CD14-positive monocyte (primary cell): ENCODE data around the gene CGB7. TPM values are rescaled to one million over a fixed set of nuclear protein-coding genes. Genes with fewer than 3 reads are reported as not detected.

Experiments
- DNase-seq, 3 donors: peaks; one replicate each; pipeline ENCODE4 v3.0.0-alpha.2; 2011 to 2022
- H2AFZ ChIP-seq: 2 replicates; pipeline ENCODE4 v1.6.0; 2012; ENCODE audit warnings: mild to moderate bottlenecking, low read depth, low read length, inconsistent platforms; ENCODE audit not compliant: insufficient read depth, poor library complexity, severe bottlenecking
- H3K27ac ChIP-seq, 2 donors: 1 replicate in 1 of 2; 2 replicates in 1 of 2; pipeline ENCODE4 v1.5.1; 2012 to 2013; ENCODE audit warnings: low read length in 2 of 2, control low read depth in 1 of 2, inconsistent platforms in 1 of 2, low read depth in 1 of 2, mild to moderate bottlenecking in 1 of 2
- H3K27me3 ChIP-seq, 2 donors: one replicate each; pipeline versions ENCODE4 v1.6.0 to v1.6.1; 2011 to 2013; ENCODE audit warnings: low read length in 2 of 2; ENCODE audit not compliant: control insufficient read depth in 2 of 2, insufficient read depth in 2 of 2
- H3K36me3 ChIP-seq, 2 donors: replicated peaks in 1 of 2; 1 replicate in 1 of 2; 2 replicates in 1 of 2; pipeline versions ENCODE4 v1.5.1 to v1.6.1; 2012 to 2013; ENCODE audit warnings: low read length in 2 of 2, control low read depth in 1 of 2, inconsistent platforms in 1 of 2, mild to moderate bottlenecking in 1 of 2; ENCODE audit not compliant: insufficient read depth in 2 of 2, control insufficient read depth in 1 of 2
- H3K4me1 ChIP-seq, 2 donors: 1 replicate in 1 of 2; 2 replicates in 1 of 2; pipeline versions ENCODE4 v1.5.1 to v1.6.1; 2012 to 2013; ENCODE audit warnings: low read length in 2 of 2, control low read depth in 1 of 2, inconsistent platforms in 1 of 2, mild to moderate bottlenecking in 1 of 2, moderate library complexity in 1 of 2; ENCODE audit not compliant: insufficient read depth in 2 of 2, control insufficient read depth in 1 of 2
- H3K4me2 ChIP-seq: replicated peaks from 2 replicates; pipeline ENCODE3; 2012; ENCODE audit warnings: low read length, moderate library complexity, mild to moderate bottlenecking; ENCODE audit not compliant: poor library complexity, severe bottlenecking; ENCODE audit errors: extremely low read depth
- H3K4me3 ChIP-seq, 3 experiments: fragments of 200-600 bp in 1 of 3; sonication (generic) in 1 of 3; replicated peaks in 1 of 3; 1 replicate in 2 of 3; 2 replicates in 1 of 3; pipeline ENCODE4 v1.5.1; 2011 to 2013; ENCODE audit warnings: low read length in 3 of 3, mild to moderate bottlenecking in 3 of 3, control low read depth in 2 of 3, low read depth in 2 of 3, inconsistent platforms in 1 of 3, moderate library complexity in 1 of 3
- H3K79me2 ChIP-seq: 2 replicates; pipeline ENCODE4 v1.6.0; 2012; ENCODE audit warnings: mild to moderate bottlenecking, control low read depth, inconsistent platforms, low read length, moderate library complexity; ENCODE audit not compliant: insufficient read depth
- H3K9ac ChIP-seq: 2 replicates; pipeline ENCODE4 v1.6.0; 2017; ENCODE audit warnings: low read length, mild to moderate bottlenecking; ENCODE audit not compliant: insufficient read depth, poor library complexity, severe bottlenecking
- H3K9me3 ChIP-seq, 2 donors: replicated peaks in 1 of 2; 1 replicate in 1 of 2; 2 replicates in 1 of 2; pipeline versions ENCODE4 v1.5.1 to v1.6.1; 2012 to 2013; ENCODE audit warnings: low read length in 2 of 2, control low read depth in 1 of 2; ENCODE audit not compliant: control insufficient read depth in 1 of 2, insufficient read depth in 1 of 2
- H4K20me1 ChIP-seq: 2 replicates; pipeline ENCODE4 v1.6.0; 2012; ENCODE audit warnings: mild to moderate bottlenecking, low read length, control low read depth, moderate library complexity; ENCODE audit not compliant: insufficient read depth
- H3K27ac Mint-ChIP-seq, 7 donors: one replicate each; pipeline ENCODE4 v1.8.0; 2020; ENCODE audit warnings: mild to moderate bottlenecking in 7 of 7, mixed read lengths in 7 of 7, moderate library complexity in 6 of 7, inconsistent platforms in 2 of 7
- H3K27me3 Mint-ChIP-seq, 3 donors: one replicate each; pipeline ENCODE4 v1.8.0; 2021 to 2022; ENCODE audit warnings: low read depth in 3 of 3, mild to moderate bottlenecking in 3 of 3, mixed read lengths in 3 of 3, moderate library complexity in 3 of 3, inconsistent platforms in 1 of 3
- H3K36me3 Mint-ChIP-seq, 2 donors: one replicate each; pipeline ENCODE4 v1.8.0; 2020; ENCODE audit warnings: mixed read lengths in 2 of 2, inconsistent platforms in 1 of 2, mild to moderate bottlenecking in 1 of 2
- H3K4me1 Mint-ChIP-seq: one replicate; pipeline ENCODE4 v1.8.0; 2020; ENCODE audit warnings: mild to moderate bottlenecking, mixed read lengths
- H3K4me3 Mint-ChIP-seq, 2 donors: one replicate each; pipeline ENCODE4 v1.8.0; 2020; ENCODE audit warnings: mild to moderate bottlenecking in 2 of 2, mixed read lengths in 2 of 2, moderate library complexity in 1 of 2
- H3K9me3 Mint-ChIP-seq, 7 donors: one replicate each; pipeline ENCODE4 v1.8.0; 2020 to 2022; ENCODE audit warnings: mixed read lengths in 7 of 7, mild to moderate bottlenecking in 6 of 7, moderate library complexity in 6 of 7, inconsistent platforms in 2 of 7
- WGBS: methylation state at CpG from one replicate; pipeline ENCODE4 v1.1.5; 2013; ENCODE audit warnings: missing lambda C conversion rate; ENCODE audit not compliant: insufficient coverage; 5-methylcytosine and 5-hydroxymethylcytosine counted together
- intact Hi-C, 2 donors: fragments of 100-400 bp; cut with micrococcal nuclease; formaldehyde crosslinking; loops; one replicate each; pipeline versions ENCODE4 v1.15.0 to v1.15.1; 2023
- polyA plus RNA-seq, 3 donors: library from polyadenylated mRNA; depleted of rRNA in 1 of 3; unstranded in 2 of 3; stranded (reverse) in 1 of 3; fragments of 300-500 nt in 2 of 3; fragments of >200 nt in 1 of 3; fragmentation: Illumina TruSeq in 2 of 3; gene quantifications; 1 replicate in 2 of 3; 2 replicates in 1 of 3; pipeline ENCODE4 v1.2.3, GENCODE V29; 2012 to 2021
- TF ChIP-seq, protein P1 (sequence below): fragments of 200-600 bp; IDR thresholded peaks from one replicate; pipeline ENCODE4 v1.8.0; 2022; ENCODE audit warnings: antibody characterized with exemption, mild to moderate bottlenecking

Gene CGB7
- polyA plus RNA-seq, 3 donors, result not detected

DNA sequence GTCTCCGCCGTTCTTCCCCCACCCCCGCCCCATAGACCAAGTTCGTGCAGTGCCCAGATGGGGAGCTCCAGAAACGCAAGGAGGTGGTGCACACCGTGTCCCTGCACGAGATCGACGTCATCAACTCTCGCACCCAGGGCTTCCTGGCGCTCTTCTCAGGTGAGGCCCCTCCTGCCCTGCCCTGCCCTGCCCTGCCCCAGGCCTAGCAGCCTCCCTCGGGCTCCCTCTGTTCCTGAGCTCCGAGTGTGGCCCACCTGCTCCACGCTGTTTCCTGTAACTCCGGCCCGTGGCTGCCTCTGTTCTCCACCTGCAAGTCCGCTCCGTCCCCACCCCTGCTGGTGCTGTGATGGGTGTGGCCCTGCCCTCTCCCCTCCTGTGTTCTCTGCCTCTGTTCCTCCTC lies 47.1 kb downstream of the CGB7 start:
- H3K36me3 Mint-ChIP-seq, result peaks cover 55 to 89% of the 10 kb centered on the region in 2 donors
- 86% methylated on average over 17 of the region's 18 CpGs for WGBS
- peaks cover 0 to 2% (median 0%) of the 10 kb centered on the region in 3 donors for H3K27me3 Mint-ChIP-seq
- Histone ChIP-seq H3K9me3 (no peaks in the 10 kb centered on the region), H3K79me2 (no peaks in the 10 kb centered on the region), H2AFZ (no peak overlapping the region), H3K36me3 (peaks cover 62 to 76% of the 10 kb centered on the region in 2 donors), H3K9ac (no peak overlapping the region), H4K20me1 (no peaks in the 10 kb centered on the region), H3K27ac (no peak overlapping the region), H3K4me3 (no peak overlapping the region), H3K27me3 (no peaks in the 10 kb centered on the region), H3K4me1 (no peaks in the 10 kb centered on the region), H3K4me2 (no peak overlapping the region)
- H3K9me3 Mint-ChIP-seq, result no peaks in the 10 kb centered on the region
- TF ChIP-seq, protein P1, sequence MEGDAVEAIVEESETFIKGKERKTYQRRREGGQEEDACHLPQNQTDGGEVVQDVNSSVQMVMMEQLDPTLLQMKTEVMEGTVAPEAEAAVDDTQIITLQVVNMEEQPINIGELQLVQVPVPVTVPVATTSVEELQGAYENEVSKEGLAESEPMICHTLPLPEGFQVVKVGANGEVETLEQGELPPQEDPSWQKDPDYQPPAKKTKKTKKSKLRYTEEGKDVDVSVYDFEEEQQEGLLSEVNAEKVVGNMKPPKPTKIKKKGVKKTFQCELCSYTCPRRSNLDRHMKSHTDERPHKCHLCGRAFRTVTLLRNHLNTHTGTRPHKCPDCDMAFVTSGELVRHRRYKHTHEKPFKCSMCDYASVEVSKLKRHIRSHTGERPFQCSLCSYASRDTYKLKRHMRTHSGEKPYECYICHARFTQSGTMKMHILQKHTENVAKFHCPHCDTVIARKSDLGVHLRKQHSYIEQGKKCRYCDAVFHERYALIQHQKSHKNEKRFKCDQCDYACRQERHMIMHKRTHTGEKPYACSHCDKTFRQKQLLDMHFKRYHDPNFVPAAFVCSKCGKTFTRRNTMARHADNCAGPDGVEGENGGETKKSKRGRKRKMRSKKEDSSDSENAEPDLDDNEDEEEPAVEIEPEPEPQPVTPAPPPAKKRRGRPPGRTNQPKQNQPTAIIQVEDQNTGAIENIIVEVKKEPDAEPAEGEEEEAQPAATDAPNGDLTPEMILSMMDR, result no peak
- H3K27ac Mint-ChIP-seq, result peak overlapping the region in 2 of 7 donors; percentile 12 to 50
- no peak for DNase-seq
- no peaks in the 10 kb centered on the region for H3K4me1 Mint-ChIP-seq
- intact Hi-C loops, result no loop called here
- H3K4me3 Mint-ChIP-seq, result no peak overlapping the region

DNA sequence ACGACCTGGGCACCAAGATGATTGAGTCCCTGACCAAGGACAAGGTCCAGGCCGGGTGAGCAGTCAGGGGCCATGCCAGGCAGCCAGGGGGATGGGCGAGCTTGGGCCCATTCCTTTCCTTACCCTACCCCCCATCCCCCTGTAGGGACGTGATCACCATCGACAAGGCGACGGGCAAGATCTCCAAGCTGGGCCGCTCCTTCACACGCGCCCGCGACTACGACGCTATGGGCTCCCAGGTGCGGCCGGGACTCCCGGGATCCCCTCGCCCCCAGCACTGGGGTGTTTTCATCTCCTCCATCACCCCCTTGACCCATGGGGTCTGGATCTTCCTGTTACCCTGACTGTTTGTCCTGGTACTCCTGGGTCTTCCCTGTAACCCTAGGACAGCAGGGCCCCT lies 47.7 kb downstream of the CGB7 start:
- H3K79me2 ChIP-seq, result no peaks in the 10 kb centered on the region
- no peak overlapping the region for H2AFZ ChIP-seq
- no peaks in the 10 kb centered on the region for H3K4me1 Mint-ChIP-seq
- H3K9me3 ChIP-seq, result no peaks in the 10 kb centered on the region
- H3K4me2 ChIP-seq, result no peak overlapping the region
- no peaks in the 10 kb centered on the region for H4K20me1 ChIP-seq
- H3K9me3 Mint-ChIP-seq, result no peaks in the 10 kb centered on the region
- no peaks in the 10 kb centered on the region for H3K4me1 ChIP-seq
- no peak overlapping the region for H3K4me3 ChIP-seq
- H3K27ac Mint-ChIP-seq, result peak overlapping the region in 2 of 7 donors; percentile 25 to 45
- H3K9ac ChIP-seq, result no peak overlapping the region
- WGBS, result 93% methylated on average over 14 of the region's 18 CpGs
- peaks cover 0 to 2% (median 0%) of the 10 kb centered on the region in 3 donors for H3K27me3 Mint-ChIP-seq
- no peak for DNase-seq
- H3K27ac ChIP-seq, result no peak overlapping the region
- intact Hi-C loops, result no loop called here
- no peaks in the 10 kb centered on the region for H3K27me3 ChIP-seq
- H3K36me3 ChIP-seq, result peaks cover 62 to 76% of the 10 kb centered on the region in 2 donors
- TF ChIP-seq, protein P1, result no peak
- H3K4me3 Mint-ChIP-seq, result no peak overlapping the region
- peaks cover 54 to 89% of the 10 kb centered on the region in 2 donors for H3K36me3 Mint-ChIP-seq
